Activated CD4-positive, CD25-positive, alpha-beta regulatory T cell treated with anti-CD3 and anti-CD28 coated beads, Interleukin-2, amount 50 U/mL, for 24 hours (primary cell): ENCODE measurements around the gene C22orf39.

ENCODE experiments used
- ATAC-seq, 2 donors: fragments of 150-1000 bp; cut with Tn5 transposase; one replicate each; pipeline ENCODE4 v1.10.0; 2021; ENCODE audit warnings: mild to moderate bottlenecking in 1 of 2, moderate library complexity in 1 of 2

Gene C22orf39

GRCh38 chr22:19477321-19478044 is 30.0 kb upstream of the C22orf39 start:
- ATAC-seq = no peak

GRCh38 chr22:19476023-19476422 is 28.5 kb upstream of the C22orf39 start:
- ATAC-seq = no peak

GRCh38 chr22:19473578-19473977 is 26.1 kb upstream of the C22orf39 start:
- ATAC-seq = no peak

GRCh38 chr22:19472233-19472632 is 24.7 kb upstream of the C22orf39 start:
- ATAC-seq = no peak

GRCh38 chr22:19471572-19471971 is 24.1 kb upstream of the C22orf39 start:
- ATAC-seq = no peak

GRCh38 chr22:19470010-19470409 is 22.5 kb upstream of the C22orf39 start:
- no peak for ATAC-seq

- ATAC-seq = no peak
Observed at GRCh38 chr22:19469421-19469820, 21.9 kb upstream of the C22orf39 start.

GRCh38 chr22:19467912-19468311 is 20.4 kb upstream of the C22orf39 start:
- ATAC-seq = no peak

- no peak for ATAC-seq
Observed at GRCh38 chr22:19466848-19467752, 19.6 kb upstream of the C22orf39 start.

- no peak for ATAC-seq
Observed at GRCh38 chr22:19466126-19466716, 18.7 kb upstream of the C22orf39 start.

- no peak for ATAC-seq
Observed at GRCh38 chr22:19464975-19465374, 17.5 kb upstream of the C22orf39 start.

GRCh38 chr22:19464546-19464945 is 17.0 kb upstream of the C22orf39 start:
- no peak for ATAC-seq

GRCh38 chr22:19463491-19464469 is 16.3 kb upstream of the C22orf39 start:
- ATAC-seq = no peak

- ATAC-seq = no peak
Observed at GRCh38 chr22:19463008-19463407, 15.5 kb upstream of the C22orf39 start.

- no peak for ATAC-seq
Observed at GRCh38 chr22:19461506-19461905, 14.0 kb upstream of the C22orf39 start.

- ATAC-seq = no peak
Observed at GRCh38 chr22:19460036-19460435, 12.5 kb upstream of the C22orf39 start.

- no peak for ATAC-seq
Observed at GRCh38 chr22:19457828-19458428, 10.4 kb upstream of the C22orf39 start.

- ATAC-seq = no peak
Observed at GRCh38 chr22:19456541-19456940, 9.0 kb upstream of the C22orf39 start.

GRCh38 chr22:19455585-19456370 is 8.3 kb upstream of the C22orf39 start:
- ATAC-seq = no peak

GRCh38 chr22:19455033-19455432 is 7.5 kb upstream of the C22orf39 start:
- no peak for ATAC-seq

- ATAC-seq = no peak
Observed at GRCh38 chr22:19454156-19454555, 6.6 kb upstream of the C22orf39 start.
